ENCODE data around the gene MCU.

The MCU gene

DNA sequence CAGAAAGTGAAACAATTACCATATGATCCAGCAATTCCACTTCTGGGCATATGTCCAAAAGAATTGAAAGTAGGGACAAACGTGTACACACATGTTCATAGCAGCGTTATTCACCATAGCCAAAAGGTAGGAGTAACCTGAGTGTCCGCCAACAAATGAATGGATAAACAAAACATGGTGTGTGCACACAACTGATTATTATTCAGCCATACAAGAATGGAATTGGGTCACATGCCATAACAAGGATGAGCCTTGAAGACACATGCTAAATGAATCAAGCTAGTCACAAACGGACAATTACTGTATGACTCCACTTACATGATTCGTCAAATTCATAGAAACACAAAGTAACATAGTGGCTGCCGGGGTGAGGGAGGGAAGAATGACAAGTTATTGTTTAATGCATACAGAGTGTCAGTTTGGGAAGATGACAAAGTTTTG is 197.5 kb downstream of the MCU start:
- TF ChIP-seq SIN3A (IDR thresholded peaks at IDR 0.05; ENCODE audit: borderline replicate concordance, insufficient read depth, low read length) (no peak), TAF1 (IDR thresholded peaks at IDR 0.05; ENCODE audit: borderline replicate concordance, insufficient read depth, low read length) (no peak), FOXP2 (optimal IDR thresholded peaks at IDR 0.05; ENCODE audit: borderline replicate concordance, extremely low read depth, extremely low read length, insufficient read depth) (no peak), POLR2AphosphoS5 (IDR thresholded peaks at IDR 0.05; ENCODE audit: low read depth, low read length) (no peak)
- TF ChIP-seq, protein P1, sequence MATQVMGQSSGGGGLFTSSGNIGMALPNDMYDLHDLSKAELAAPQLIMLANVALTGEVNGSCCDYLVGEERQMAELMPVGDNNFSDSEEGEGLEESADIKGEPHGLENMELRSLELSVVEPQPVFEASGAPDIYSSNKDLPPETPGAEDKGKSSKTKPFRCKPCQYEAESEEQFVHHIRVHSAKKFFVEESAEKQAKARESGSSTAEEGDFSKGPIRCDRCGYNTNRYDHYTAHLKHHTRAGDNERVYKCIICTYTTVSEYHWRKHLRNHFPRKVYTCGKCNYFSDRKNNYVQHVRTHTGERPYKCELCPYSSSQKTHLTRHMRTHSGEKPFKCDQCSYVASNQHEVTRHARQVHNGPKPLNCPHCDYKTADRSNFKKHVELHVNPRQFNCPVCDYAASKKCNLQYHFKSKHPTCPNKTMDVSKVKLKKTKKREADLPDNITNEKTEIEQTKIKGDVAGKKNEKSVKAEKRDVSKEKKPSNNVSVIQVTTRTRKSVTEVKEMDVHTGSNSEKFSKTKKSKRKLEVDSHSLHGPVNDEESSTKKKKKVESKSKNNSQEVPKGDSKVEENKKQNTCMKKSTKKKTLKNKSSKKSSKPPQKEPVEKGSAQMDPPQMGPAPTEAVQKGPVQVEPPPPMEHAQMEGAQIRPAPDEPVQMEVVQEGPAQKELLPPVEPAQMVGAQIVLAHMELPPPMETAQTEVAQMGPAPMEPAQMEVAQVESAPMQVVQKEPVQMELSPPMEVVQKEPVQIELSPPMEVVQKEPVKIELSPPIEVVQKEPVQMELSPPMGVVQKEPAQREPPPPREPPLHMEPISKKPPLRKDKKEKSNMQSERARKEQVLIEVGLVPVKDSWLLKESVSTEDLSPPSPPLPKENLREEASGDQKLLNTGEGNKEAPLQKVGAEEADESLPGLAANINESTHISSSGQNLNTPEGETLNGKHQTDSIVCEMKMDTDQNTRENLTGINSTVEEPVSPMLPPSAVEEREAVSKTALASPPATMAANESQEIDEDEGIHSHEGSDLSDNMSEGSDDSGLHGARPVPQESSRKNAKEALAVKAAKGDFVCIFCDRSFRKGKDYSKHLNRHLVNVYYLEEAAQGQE (IDR thresholded peaks at IDR 0.05; ENCODE audit: insufficient read depth in 1 of 2, low read depth in 2 of 2, low read length in 2 of 2) = no peak

DNA sequence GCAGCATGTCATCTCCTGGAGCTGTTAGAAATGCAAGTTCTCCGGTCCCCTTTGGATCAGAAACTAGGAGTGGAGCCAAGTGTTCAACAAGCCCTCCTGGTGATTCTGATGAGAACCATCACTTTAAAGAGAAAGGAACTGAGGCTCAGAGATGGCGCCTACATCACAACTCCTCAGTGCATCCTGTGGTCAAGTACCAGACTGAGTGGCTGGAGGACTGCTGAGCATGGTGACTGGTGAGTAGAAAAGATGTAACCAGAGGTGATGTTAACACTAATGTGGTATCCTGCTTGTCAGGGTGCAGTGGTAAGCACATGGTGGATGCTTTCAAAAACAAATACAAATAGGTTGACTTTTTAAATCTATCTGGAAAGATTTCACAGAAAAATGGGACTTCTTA is 198.1 kb downstream of the MCU start:
- TF ChIP-seq, protein P1 (IDR thresholded peaks at IDR 0.05; ENCODE audit: insufficient read depth in 1 of 2, low read depth in 2 of 2, low read length in 2 of 2) = no peak
- no peak for TF ChIP-seq POLR2AphosphoS5 (IDR thresholded peaks at IDR 0.05; ENCODE audit: low read depth, low read length)
- no peak for TF ChIP-seq FOXP2 (optimal IDR thresholded peaks at IDR 0.05; ENCODE audit: borderline replicate concordance, extremely low read depth, extremely low read length, insufficient read depth)
- TF ChIP-seq SIN3A (IDR thresholded peaks at IDR 0.05; ENCODE audit: borderline replicate concordance, insufficient read depth, low read length) = no peak
- TF ChIP-seq TAF1 (IDR thresholded peaks at IDR 0.05; ENCODE audit: borderline replicate concordance, insufficient read depth, low read length) = no peak

DNA sequence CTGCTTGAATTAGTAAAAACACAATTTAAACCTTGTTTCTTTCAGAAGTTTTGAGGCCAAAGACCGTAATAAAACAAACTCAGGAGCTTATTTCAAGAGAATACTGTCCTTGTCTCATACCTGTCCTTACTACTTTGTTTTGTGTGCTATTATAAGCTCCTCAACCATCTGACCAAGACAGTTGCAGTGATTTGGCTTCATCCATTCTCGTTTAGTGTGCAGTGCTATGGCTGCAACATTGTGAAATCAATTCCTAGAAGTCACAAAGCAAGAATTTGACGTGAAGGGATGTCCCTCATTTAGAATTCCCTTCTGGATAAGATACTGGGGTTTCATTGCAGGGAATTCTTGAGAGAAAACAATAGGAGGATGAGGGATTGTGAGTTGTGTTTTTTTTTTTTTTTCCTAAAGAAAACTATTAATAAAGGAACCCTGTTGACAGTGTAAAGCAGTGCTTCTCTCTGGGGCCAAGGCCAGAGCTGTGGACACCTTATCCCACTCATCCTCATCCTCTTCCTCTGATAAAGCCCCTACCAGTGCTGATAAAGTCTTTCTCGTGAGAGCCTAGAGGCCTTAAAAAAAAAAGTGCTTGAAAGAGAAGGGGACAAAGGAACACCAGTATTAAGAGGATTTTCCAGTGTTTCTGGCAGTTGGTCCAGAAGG is 201.3 kb downstream of the MCU start, which contains the start of gene OIT3:
OIT3 (plus strand) TSS at position 604 of the 663 bp plus-strand sequence. CDS start 60 bp downstream, outside the sequence.
- TF ChIP-seq FOXP2 (optimal IDR thresholded peaks at IDR 0.05; ENCODE audit: borderline replicate concordance, extremely low read depth, extremely low read length, insufficient read depth) = no peak

DNA sequence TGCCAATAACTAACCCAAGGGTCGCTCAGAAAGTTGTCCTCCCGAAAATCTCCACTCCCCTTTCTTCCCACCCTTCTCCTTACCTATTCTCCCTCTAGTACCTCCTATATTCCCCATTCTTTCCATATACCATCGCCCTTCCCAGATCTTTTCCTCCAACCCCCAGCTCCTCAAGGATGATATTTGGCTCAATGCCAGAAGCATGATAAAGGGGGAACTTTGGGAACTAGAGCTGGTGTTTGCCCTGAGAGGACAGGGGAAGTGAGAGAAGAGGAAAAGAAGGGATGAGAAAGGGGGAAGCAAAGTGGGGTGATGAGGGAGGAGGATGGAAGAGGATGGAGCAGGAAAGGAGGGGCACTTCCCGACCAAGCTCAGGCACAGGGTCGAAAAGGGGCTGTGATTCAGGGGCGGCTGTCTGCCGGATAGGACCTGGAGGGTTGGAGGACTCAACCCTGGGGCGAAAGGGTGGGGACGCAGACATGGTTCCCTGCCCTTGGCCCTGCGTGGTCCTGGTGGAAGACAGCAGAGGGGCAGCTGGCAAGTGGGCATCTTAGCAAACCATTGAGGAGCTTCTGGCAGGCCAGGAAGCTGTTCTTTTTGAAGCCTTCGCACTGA is 203.4 kb downstream of the MCU start:
- TF ChIP-seq FOXP2 (optimal IDR thresholded peaks at IDR 0.05; ENCODE audit: borderline replicate concordance, extremely low read depth, extremely low read length, insufficient read depth) (no peak), TAF1 (IDR thresholded peaks at IDR 0.05; ENCODE audit: borderline replicate concordance, insufficient read depth, low read length) (no peak), SIN3A (IDR thresholded peaks at IDR 0.05; ENCODE audit: borderline replicate concordance, insufficient read depth, low read length) (no peak), POLR2AphosphoS5 (IDR thresholded peaks at IDR 0.05; ENCODE audit: low read depth, low read length) (no peak)

DNA sequence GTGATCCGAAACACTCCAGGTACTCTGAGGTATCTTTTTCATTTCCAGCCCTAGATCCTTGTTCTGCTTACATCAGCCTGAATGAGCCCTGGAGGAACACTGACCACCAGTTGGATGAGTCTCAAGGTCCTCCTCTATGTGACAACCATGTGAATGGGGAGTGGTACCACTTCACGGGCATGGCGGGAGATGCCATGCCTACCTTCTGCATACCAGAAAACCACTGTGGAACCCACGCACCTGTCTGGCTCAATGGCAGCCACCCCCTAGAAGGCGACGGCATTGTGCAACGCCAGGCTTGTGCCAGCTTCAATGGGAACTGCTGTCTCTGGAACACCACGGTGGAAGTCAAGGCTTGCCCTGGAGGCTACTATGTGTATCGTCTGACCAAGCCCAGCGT is 206.7 kb downstream of the MCU start:
- TF ChIP-seq TAF1 (IDR thresholded peaks at IDR 0.05; ENCODE audit: borderline replicate concordance, insufficient read depth, low read length) = no peak
- TF ChIP-seq POLR2AphosphoS5 (IDR thresholded peaks at IDR 0.05; ENCODE audit: low read depth, low read length) = no peak

DNA sequence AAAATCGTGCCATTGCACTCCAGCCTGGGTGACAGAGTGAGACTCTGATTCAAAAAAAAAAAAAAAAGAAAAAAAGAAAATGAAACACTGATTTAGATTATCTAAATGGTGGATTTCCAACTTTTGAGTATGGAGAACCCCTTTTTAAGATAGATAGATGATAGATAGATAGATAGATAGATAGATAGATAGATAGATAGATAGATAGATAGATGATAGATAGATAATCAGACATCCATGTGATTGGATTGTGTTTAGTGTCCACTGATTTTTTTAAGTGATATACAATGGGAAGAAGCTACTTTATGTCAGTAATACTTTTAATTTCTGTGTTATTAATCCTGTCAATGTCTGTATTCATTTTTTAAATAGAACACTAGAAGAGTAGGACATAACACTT is 207.6 kb downstream of the MCU start:
- TF ChIP-seq, protein P1 (IDR thresholded peaks at IDR 0.05; ENCODE audit: insufficient read depth in 1 of 2, low read depth in 2 of 2, low read length in 2 of 2) = no peak
- no peak for TF ChIP-seq SIN3A (IDR thresholded peaks at IDR 0.05; ENCODE audit: borderline replicate concordance, insufficient read depth, low read length)
- no peak for TF ChIP-seq TAF1 (IDR thresholded peaks at IDR 0.05; ENCODE audit: borderline replicate concordance, insufficient read depth, low read length)
- TF ChIP-seq POLR2AphosphoS5 (IDR thresholded peaks at IDR 0.05; ENCODE audit: low read depth, low read length) = no peak
- TF ChIP-seq FOXP2 (optimal IDR thresholded peaks at IDR 0.05; ENCODE audit: borderline replicate concordance, extremely low read depth, extremely low read length, insufficient read depth) = no peak

Measured in PFSK-1 (cell line).